NCI-H2107 treated with DMSO at 0.1 percent for 48 hours (cell line): Measurements from ENCODE around the gene PLCB1.

ENCODE experiments used
- DNase-seq: peaks from one replicate; lab custom pipeline; 2025; ENCODE audit not compliant: unreplicated experiment; lab: John Stamatoyannopoulos, UW

Gene PLCB1

GRCh38 chr20:8744228-8744844 is 612.3 kb downstream of the PLCB1 start:
- DNase-seq, result no peak

DNA sequence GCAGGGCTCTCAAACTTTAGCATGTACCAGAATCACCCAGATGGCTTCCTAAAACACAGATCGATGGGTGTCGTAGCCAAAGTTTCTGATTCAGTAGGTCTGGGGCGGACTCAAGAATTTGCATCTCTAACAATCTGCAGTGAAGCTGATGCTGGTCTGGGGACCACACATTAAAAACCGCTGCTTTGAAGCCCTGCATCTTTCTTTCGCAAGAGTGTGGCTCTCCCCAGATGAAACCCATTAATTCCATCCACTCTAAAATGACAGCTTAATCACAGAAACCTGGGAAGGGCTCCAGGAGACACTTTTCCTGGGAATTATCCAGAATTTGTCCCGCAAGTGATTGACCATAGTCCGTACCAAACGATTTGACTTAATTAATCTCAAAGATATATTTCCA is 617.0 kb downstream of the PLCB1 start:
- DNase-seq, result no peak

DNA sequence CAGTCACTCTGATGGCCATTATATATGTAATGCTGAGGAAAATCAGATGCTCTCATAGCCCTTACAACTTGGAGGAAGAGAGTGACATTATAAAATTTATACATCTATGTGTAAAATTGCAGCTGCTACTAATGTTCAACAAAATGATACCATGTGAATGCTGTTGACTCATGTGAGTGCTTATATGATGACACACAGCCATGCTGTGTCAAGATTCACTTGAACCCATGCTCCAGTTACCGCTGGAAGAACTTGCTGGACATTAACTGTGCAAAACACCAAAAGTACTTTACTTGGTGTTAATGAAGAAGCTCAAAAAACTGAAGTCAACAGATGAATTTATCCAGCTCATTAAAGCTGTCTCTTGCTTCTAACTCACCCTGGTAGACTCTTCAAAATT is 617.9 kb downstream of the PLCB1 start:
- DNase-seq, result no peak

DNA sequence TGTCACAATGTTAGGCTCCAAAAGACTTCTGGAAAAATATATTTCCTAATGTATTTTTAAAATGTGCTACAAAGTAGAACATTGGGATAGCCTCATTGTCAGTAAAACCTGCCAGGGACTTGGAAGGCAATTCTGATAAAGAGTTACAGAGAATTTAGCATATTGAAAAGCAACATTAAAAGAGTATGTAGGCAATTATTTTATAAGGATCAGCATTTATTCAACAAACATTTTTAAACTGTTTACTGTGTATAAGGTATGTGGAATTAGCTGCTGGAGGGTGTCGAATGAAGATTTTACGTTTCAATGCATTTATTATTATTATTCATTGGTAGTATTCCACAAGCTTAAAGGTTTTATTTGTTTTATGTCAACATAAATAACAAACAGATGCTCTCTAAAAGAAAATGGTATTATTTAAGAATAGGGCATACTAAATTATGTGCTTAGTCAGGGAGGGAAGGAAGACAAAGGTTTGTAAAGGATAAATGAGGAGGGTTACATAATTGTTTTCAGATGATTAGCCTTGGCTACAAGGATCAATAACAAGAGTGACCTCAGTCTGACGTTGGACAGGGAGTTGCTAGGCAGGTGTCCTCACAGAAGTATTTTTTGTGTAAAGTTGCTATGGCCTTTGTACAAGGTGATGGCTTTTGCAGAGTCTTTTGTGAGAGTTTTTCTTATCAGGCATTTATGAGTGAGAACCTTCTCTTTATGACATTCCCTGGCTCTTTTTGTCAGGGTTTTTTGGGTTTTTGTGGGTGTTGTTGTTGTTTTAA is 623.5 kb downstream of the PLCB1 start:
- DNase-seq, result no peak

DNA sequence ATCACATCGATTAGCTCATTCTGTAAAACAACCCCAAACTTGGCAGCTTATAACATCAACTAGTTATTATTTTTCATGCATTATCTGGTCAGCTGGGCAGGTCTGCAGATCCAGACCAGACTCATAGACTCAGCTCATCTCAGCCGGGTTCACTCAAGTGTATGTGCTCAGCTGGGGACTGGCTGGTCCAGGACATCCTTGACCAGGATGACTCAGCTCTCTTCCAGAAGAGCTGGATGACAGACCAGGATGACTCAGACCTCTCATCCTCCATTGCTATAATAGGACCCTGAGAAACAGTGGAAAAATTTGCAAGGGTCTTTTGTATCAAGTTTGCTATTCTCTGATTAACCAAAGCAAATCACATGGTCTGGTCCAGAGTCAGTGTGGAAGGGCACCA is 624.3 kb downstream of the PLCB1 start:
- no peak for DNase-seq

DNA sequence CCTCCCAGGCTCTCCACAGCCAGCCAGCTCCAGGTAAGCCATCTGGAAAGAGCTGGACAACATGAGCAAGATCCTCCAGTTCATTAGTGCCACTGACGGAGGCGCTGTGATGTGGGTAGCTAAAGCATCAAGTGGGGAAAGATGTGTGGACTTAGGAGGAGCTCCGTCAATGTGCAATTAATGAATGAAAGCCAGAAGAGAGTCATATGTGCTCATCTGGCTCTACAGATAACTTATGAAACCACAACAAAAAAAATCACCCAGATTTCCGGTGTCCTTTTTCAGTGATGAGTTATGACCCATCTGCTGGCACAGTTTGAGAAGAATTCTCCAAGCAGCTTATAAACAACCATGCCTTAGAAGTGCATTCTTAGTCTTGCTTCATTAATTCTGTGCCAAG is 625.1 kb downstream of the PLCB1 start:
- DNase-seq, result no peak

- DNase-seq, result no peak
These were observed 632.4 kb downstream of the PLCB1 start for GRCh38 chr20:8764344-8764962.

DNA sequence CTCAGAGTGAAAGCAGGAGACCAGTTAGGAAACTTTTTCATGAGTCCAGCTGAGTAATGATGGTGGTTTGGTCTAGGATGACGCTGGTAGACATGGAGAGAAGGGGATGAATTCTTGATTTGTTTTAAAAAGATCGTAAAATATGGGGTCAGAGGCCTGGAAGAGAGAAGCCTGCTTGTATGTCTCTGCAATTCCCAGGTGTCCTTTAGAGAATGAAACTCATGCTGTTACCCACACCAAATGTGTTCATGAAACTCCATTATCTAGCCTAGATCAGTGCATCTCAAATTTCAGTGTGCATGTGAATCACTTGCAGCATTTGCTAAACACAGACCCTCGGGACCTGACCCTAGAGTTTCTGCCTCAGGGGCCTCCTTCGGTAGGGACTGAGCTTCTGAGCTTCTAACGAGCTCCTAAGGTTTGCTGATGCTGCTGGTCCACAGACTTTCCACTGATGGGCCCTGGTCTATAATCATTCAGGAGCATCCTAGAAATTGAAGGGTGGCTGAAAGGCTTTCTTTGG is 634.9 kb downstream of the PLCB1 start:
- DNase-seq, result no peak

DNA sequence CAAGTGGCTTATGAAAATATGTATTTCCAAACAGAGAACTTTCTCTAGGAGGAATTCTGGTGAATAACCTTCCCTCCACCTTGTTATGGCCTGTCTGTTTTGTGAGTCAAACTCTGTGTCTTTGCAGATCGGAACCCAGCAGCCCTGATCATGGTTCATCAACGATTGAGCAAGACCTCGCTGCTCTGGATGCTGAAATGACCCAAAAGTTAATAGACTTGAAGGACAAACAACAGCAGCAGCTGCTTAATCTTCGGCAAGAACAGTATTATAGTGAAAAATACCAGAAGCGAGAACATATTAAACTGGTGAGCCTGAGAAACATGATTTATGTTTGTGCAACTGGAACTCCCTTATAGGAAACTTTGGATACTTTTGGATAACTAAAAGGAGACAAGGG is 642.3 kb downstream of the PLCB1 start:
- DNase-seq, result no peak

DNA sequence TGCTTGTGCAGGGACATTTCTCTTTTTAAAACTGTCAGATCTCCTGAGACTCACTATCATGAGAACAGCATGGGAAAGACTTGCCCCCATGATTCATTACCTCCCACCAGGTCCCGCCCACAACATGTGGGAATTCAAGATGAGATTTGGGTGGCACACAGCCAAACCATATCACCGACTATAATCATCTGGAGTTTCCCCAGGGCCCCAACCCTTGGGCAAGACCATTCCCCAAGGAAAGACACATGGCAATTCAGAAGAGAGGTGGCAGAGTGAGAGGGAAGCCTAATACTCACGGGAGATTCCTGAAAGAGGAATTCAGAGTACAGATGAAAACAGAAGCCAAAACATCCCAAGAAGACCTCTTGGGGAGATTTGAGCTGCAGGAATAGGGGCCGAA is 645.8 kb downstream of the PLCB1 start:
- no peak for DNase-seq

DNA sequence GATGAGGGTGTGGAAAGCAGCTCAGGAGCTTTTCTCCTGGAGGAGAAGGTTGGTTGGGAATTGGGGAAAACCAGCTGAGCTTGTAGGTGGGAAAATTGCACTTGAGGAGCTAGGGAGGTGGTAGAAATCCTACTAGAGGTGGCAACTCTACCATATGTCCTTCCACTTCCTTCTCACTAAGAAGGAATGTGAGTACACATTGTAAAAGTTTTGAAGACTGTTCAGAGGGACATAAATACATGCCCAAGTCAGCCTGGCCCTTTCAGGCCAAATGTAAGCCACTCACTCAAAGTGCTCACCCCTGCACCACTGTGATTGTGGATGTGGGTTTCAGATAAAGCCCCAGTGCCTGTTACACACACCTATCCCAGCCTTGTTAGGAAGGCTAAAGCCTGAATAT is 646.3 kb downstream of the PLCB1 start:
- no peak for DNase-seq

DNA sequence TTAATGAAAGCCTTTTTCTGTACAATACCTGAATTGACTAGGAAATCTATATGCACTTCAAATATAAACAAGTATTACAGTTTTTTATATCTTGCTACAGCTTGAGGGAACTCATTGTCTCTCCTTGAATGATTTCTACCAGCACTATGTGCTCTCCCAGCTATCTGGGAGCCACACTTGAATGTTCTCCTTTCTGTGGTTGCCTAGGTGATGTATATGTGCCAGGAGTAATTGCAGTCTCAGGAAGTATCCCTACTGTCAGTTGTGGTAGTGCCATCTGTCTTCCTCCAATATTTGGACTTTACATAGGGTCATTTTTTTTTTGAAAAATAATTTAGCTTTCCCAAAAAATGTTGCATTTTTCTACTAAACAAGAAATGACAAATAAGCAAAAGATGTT is 648.8 kb downstream of the PLCB1 start:
- DNase-seq, result no peak

- no peak for DNase-seq
These were observed 650.7 kb downstream of the PLCB1 start for GRCh38 chr20:8782804-8783203.

- no peak for DNase-seq
These were observed 651.7 kb downstream of the PLCB1 start for GRCh38 chr20:8783734-8784133.

DNA sequence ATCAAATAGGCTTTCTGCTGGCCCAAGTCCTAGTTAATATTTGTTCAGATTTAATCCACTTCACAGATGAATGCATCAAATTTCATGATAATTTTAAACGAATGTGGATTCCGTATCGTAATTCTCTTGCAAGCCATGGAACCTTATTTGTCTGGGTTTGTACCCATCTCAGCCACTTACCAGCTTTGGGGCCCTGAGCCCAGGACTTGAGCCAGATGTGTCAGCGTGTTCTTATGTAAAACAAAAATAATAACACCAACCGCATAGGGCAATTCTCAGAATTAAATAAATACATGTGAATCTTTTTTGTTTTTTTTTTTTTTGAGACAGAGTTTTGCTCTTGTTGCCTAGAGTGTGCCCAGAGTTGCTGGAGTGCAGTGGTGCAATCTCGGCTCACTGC is 654.3 kb downstream of the PLCB1 start:
- DNase-seq, result no peak

GRCh38 chr20:8787090-8787489 is 655.0 kb downstream of the PLCB1 start:
- DNase-seq, result no peak

DNA sequence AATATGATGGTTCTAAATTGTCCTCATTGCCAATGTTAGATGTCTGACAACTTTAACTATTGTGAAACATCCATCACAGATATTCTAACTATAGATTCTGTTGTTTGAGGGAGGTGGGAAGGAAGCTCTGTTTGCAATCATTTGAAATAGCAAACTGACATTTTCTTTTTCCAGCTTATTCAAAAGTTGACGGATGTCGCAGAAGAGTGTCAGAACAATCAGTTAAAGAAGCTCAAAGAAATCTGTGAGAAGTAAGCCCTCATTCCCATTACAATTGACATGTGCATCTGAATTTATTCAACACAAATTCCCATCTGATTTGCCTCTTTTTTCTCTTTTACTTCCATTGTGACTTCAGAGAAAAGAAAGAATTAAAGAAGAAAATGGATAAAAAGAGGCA is 656.2 kb downstream of the PLCB1 start:
- no peak for DNase-seq

- no peak for DNase-seq
These were observed 656.8 kb downstream of the PLCB1 start for GRCh38 chr20:8788831-8789230.

DNA sequence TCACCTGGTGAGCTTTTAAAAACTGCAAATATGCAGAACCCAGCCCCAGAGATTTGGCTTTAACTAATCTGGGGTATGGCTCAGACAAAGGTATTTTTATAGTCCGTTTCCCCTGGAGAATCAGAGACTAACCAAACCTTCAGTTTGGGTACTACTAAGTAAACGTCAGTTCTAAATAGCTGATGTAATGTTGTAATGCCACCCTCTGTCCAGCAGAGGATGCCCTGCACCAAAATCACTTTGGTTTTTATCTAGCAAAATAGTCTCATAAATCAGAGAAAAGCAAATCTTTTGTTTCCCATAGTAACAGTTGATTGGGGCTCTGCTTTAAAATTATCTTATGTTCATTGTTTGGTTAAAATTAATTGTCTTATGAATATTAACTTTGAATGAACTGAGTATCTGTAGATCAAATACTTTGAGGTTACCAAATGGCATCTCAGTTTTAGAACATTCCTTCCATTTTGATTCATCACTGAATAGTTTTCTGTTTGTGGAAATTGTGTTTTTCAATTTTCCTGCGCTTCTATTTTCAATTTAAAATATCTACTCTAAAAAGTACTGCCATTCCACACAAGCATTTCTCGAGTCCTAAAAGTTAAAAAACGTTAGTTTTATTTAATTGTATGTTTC is 658.5 kb downstream of the PLCB1 start:
- DNase-seq, result no peak

- no peak for DNase-seq
These were observed 663.3 kb downstream of the PLCB1 start for GRCh38 chr20:8795404-8795803.

GRCh38 chr20:8796088-8796660 is 664.1 kb downstream of the PLCB1 start:
- DNase-seq, result no peak
